ENCODE measurements around the gene SLC9A3.

The SLC9A3 gene

DNA sequence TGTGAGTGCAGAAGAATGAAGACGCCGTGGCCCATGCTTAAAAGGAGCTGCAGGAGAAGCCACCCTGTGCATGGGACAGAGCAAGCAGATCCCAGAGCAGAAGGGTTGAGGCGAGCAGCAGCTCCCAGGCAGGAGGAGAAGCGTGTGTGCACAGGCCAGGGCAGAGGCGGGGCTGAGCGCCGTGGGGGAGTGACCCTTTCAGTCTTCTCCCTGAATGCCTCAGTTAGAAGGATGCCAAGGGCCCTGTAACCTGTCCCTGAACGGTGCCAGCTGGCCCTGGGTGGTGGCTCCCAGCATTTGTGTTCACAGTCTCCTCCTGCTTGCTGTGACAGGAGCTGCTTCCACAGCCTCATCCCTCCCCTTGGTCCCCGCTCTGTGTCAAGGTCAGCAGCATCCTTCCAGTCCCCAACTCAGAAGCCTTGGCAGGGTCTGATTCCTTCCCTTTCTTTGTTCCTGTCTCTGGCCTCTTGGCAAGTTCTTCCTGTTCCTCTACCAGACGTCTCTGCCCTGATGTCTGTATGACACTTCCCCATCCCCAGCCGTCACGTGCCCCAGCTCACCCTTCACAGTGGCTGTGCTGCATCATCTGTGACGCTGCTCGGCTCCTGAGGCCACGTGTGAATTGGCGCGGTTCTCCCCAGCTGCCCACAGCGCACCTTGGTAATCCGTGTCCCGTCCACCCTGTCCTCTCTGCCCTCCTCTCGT, 76.0 kb downstream of the SLC9A3 start:
- no peaks in the 10 kb centered on the region for H3K27me3 ChIP-seq (ENCODE audit: insufficient read depth, low read length)
- 0 out of 2 replicates have a peak, but pooled peaks cover 3% of the 10 kb centered on the region for H3K4me1 ChIP-seq (ENCODE audit: insufficient read depth, low read length)
- H3K9ac ChIP-seq (ENCODE audit: low read depth, low read length), result no peak overlapping the region
- no peak overlapping the region for H3K4me3 ChIP-seq (ENCODE audit: low read length)
- peaks cover 65% of the 10 kb centered on the region for H3K36me3 ChIP-seq (ENCODE audit: insufficient read depth, low read length)
- peaks cover 4% of the 10 kb centered on the region; the same call in 1 of the 2 replicates for H3K9me3 ChIP-seq (ENCODE audit: insufficient read depth, low read depth, low read length)
- H3K27ac ChIP-seq (ENCODE audit: low read depth, low read length), result no peak overlapping the region
- WGBS, result 94% methylated on average over 21 of the region's 21 CpGs

DNA sequence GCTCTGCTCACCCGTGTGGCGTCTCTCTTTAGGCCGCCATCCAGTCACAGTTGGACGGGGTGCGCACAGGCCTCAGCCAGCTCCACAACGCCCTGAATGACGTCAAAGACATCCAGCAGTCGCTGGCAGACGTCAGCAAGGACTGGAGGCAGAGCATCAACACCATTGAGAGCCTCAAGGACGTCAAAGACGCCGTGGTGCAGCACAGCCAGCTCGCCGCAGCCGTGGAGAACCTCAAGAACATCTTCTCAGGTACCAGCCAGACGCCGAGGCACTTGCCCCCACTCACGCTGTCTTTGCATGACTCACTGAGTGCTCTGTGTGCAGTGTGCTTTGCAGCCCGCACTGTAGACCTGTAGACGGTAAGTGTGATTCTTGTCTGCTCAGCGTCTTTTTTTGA, 76.7 kb downstream of the SLC9A3 start:
- Histone ChIP-seq H3K4me3 (ENCODE audit: low read length) (no peak overlapping the region), H3K36me3 (ENCODE audit: insufficient read depth, low read length) (peaks cover 58% of the 10 kb centered on the region), H3K27ac (ENCODE audit: low read depth, low read length) (no peak overlapping the region), H3K9me3 (ENCODE audit: insufficient read depth, low read depth, low read length) (peaks cover 4% of the 10 kb centered on the region; the same call in 1 of the 2 replicates), H3K27me3 (ENCODE audit: insufficient read depth, low read length) (no peaks in the 10 kb centered on the region), H3K4me1 (ENCODE audit: insufficient read depth, low read length) (0 out of 2 replicates have a peak, but pooled peaks cover 3% of the 10 kb centered on the region), H3K9ac (ENCODE audit: low read depth, low read length) (no peak overlapping the region)
- WGBS, result 96% methylated on average over 21 of the region's 21 CpGs

- peaks cover 1% of the 10 kb centered on the region; the same call in 1 of the 2 replicates for H3K9me3 ChIP-seq (ENCODE audit: insufficient read depth, low read depth, low read length)
- 0 out of 2 replicates have a peak, but pooled peaks cover 6% of the 10 kb centered on the region for H3K4me1 ChIP-seq (ENCODE audit: insufficient read depth, low read length)
- H3K9ac ChIP-seq (ENCODE audit: low read depth, low read length), result no peak overlapping the region
- WGBS, result 83% methylated on average over 7 of the region's 7 CpGs
- no peak overlapping the region for H3K27ac ChIP-seq (ENCODE audit: low read depth, low read length)
- no peak overlapping the region for H3K4me3 ChIP-seq (ENCODE audit: low read length)
- no peaks in the 10 kb centered on the region for H3K27me3 ChIP-seq (ENCODE audit: insufficient read depth, low read length)
- peaks cover 52% of the 10 kb centered on the region for H3K36me3 ChIP-seq (ENCODE audit: insufficient read depth, low read length)
These were observed 77.4 kb downstream of the SLC9A3 start for GRCh38 chr5:446883-447263.

DNA sequence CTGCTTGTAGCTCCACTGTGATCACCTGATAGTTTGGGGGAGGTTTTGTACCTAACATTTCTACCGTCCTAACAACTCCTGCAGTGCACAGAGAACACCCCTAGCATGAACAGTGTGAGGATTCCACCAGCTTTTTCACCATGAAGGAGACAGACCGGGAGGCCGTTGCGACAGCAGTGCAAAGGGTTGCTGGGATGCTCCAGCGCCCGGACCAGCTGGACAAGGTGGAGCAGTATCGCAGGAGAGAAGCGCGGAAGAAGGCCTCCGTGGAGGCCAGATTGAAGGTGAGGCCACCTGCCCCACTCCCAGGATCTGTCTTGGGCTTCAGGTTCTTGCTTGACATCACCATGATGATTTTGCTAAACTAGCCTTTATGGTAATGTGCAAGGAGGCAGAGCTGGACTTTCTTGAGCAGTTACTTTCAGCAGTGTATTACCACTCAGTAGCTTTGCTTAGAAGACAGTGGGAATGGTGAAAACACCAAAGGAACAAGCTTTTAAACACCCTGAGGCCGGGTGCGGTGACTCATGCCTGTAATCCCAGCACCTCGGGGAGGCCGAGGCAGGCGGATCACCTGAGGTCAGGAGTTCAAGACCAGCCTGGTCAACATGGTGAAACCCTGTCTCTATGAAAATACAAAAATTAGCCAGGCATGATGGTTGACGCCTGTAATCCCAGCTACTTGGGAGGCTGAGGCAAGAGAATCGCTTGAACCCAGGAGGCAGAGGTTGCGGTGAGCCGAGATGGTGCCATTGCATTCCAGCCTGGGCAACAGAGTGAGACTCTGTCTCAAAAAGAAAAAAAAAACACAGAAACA, 78.0 kb downstream of the SLC9A3 start:
- H3K9ac ChIP-seq (ENCODE audit: low read depth, low read length), result no peak overlapping the region
- WGBS, result 95% methylated on average over 19 of the region's 19 CpGs
- H3K9me3 ChIP-seq (ENCODE audit: insufficient read depth, low read depth, low read length), result no peaks in the 10 kb centered on the region
- no peak overlapping the region for H3K27ac ChIP-seq (ENCODE audit: low read depth, low read length)
- no peaks in the 10 kb centered on the region for H3K27me3 ChIP-seq (ENCODE audit: insufficient read depth, low read length)
- H3K4me1 ChIP-seq (ENCODE audit: insufficient read depth, low read length), result 0 out of 2 replicates have a peak, but pooled peaks cover 6% of the 10 kb centered on the region
- H3K4me3 ChIP-seq (ENCODE audit: low read length), result no peak overlapping the region
- peaks cover 46% of the 10 kb centered on the region for H3K36me3 ChIP-seq (ENCODE audit: insufficient read depth, low read length)

DNA sequence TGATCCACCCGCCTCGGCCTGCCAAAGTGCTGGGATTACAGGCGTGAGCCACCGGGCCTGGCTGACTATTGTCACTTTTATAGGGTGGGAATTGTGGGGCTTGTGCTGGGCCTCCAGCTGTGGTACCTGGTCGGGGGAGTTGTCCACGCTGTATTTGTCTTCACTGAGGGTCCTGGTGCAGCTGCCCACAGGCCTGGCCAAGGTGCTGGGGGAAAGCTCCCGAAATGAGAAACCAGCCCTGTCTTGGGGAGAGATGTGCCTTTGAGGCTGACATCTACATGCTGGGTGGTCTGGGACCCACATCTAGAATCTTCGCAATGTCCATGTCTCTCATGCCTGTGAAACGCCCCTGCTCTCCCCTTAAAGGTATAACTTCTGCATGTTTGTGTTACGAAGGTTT, 78.7 kb downstream of the SLC9A3 start:
- Histone ChIP-seq H3K27me3 (ENCODE audit: insufficient read depth, low read length) (no peaks in the 10 kb centered on the region), H3K9ac (ENCODE audit: low read depth, low read length) (no peak overlapping the region), H3K9me3 (ENCODE audit: insufficient read depth, low read depth, low read length) (no peaks in the 10 kb centered on the region), H3K27ac (ENCODE audit: low read depth, low read length) (no peak overlapping the region), H3K4me3 (ENCODE audit: low read length) (no peak overlapping the region), H3K36me3 (ENCODE audit: insufficient read depth, low read length) (peaks cover 40% of the 10 kb centered on the region), H3K4me1 (ENCODE audit: insufficient read depth, low read length) (0 out of 2 replicates have a peak, but pooled peaks cover 6% of the 10 kb centered on the region)
- WGBS, result 95% methylated on average over 10 of the region's 10 CpGs

DNA sequence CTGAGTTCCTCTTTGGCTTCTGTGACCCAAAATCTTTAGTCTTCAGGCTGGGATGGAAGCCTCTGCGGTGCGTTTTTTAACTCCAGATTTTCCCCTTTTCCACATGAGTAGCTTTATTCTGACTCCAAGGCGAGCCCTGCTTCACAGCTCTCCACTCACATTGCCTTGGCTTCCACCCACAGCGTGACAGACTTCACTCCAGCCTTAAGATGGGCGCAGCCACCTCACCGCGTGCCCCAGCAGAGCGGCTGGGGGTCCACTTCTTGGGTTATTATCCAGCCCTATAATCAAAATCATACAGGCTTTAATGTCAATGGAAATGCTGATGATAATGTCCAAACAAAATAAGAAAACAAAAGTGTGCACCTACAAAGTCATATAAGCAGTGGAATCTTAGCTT, 80.0 kb downstream of the SLC9A3 start:
- Histone ChIP-seq H3K27me3 (ENCODE audit: insufficient read depth, low read length) (no peaks in the 10 kb centered on the region), H3K4me3 (ENCODE audit: low read length) (peak overlapping the region; percentile 91), H3K9ac (ENCODE audit: low read depth, low read length) (no peak overlapping the region), H3K9me3 (ENCODE audit: insufficient read depth, low read depth, low read length) (no peaks in the 10 kb centered on the region), H3K36me3 (ENCODE audit: insufficient read depth, low read length) (peaks cover 29% of the 10 kb centered on the region), H3K27ac (ENCODE audit: low read depth, low read length) (no peak overlapping the region), H3K4me1 (ENCODE audit: insufficient read depth, low read length) (0 out of 2 replicates have a peak, but pooled peaks cover 6% of the 10 kb centered on the region)
- 91% methylated on average over 8 of the region's 8 CpGs for WGBS

DNA sequence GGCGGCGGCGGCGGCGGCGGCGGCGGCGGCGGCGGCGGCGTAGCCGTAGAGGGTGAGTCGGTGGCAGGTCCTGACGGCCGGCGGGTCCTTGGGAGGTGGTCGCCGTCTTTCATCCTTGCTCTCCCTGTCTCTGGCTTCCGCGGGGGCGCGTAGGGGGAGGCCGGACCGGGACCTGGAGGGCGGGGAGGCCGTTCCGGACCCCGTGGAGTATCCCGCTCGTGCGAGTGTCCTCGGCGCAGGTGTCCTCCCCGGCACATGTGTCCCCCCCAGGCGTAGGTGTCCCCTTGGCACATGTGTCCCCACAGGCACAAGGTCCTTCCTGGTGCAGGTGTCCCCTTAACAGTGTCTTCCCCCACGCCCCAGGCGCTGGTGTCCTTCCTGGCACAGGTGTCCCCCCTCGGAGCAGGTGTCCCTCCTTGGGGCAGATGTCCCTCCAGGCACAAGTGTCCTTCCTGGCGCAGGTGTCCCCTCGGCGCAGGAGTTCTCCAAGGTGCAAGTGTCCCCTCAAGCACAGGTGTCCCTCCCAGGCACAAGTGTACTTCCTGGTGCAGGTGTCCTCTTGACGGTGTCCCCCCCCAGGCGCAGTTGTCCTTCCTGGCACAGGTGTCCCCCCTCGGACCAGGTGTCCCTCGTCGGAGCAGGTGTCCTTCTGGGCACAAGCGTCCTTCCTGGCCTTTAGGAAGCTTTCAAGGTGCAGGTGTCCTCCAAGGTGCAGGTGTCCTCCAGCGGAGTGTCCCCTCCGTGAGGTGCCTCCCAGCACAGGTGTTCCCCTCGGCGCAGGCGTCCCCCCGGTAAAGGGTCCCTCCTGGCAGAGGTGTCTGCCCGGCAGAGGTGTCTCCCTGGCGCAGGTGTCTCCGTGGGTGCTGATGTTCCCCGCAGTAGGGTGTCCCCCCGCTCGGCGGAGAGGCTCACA, 80.8 kb downstream of the SLC9A3 start:
- H3K27ac ChIP-seq (ENCODE audit: low read depth, low read length), result no peak overlapping the region
- H3K4me3 ChIP-seq (ENCODE audit: low read length), result peak overlapping the region; percentile 91
- 0 out of 2 replicates have a peak, but pooled peaks cover 6% of the 10 kb centered on the region for H3K4me1 ChIP-seq (ENCODE audit: insufficient read depth, low read length)
- peaks cover 22% of the 10 kb centered on the region for H3K36me3 ChIP-seq (ENCODE audit: insufficient read depth, low read length)
- H3K9me3 ChIP-seq (ENCODE audit: insufficient read depth, low read depth, low read length), result no peaks in the 10 kb centered on the region
- H3K27me3 ChIP-seq (ENCODE audit: insufficient read depth, low read length), result no peaks in the 10 kb centered on the region
- peak overlapping the region; percentile 62 for H3K9ac ChIP-seq (ENCODE audit: low read depth, low read length)
- 22% methylated on average over 57 of the region's 62 CpGs for WGBS

- Histone ChIP-seq H3K36me3 (ENCODE audit: insufficient read depth, low read length) (peaks cover 13% of the 10 kb centered on the region), H3K27me3 (ENCODE audit: insufficient read depth, low read length) (no peaks in the 10 kb centered on the region), H3K4me1 (ENCODE audit: insufficient read depth, low read length) (0 out of 2 replicates have a peak, but pooled peaks cover 6% of the 10 kb centered on the region), H3K9ac (ENCODE audit: low read depth, low read length) (peak within 1 kb of the TSS; percentile 83), H3K9me3 (ENCODE audit: insufficient read depth, low read depth, low read length) (no peaks in the 10 kb centered on the region), H3K4me3 (ENCODE audit: low read length) (peak within 1 kb of the TSS; percentile 91), H3K27ac (ENCODE audit: low read depth, low read length) (no peak within 1 kb of the TSS)
- WGBS, result 8% methylated on average over 72 of the region's 73 CpGs
These were observed 81.7 kb downstream of the SLC9A3 start, which contains the start of gene EXOC3 for GRCh38 chr5:442335-443238. Gene EXOC3 (plus strand): TSS chr5:443176. CDS start chr5:446206, 3,030 bp downstream.

DNA sequence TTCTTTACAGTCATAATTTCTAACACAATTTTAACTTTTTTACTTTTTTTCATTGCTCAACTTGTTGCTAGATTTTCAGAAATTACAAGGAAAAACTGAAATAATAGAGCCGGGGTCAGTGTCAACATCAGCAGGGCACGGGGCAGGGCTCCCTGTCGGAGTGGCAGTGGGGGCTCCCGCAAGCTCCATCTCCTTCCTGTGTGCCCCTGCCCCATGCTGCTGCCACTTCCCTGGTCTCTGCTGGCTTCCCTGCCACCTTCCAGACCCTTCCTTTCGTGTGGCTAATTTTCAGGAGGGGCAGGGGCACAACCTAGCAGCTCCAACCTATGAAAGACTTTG, 82.3 kb downstream of the SLC9A3 start:
- 0 out of 2 replicates have a peak, but pooled peaks cover 6% of the 10 kb centered on the region for H3K4me1 ChIP-seq (ENCODE audit: insufficient read depth, low read length)
- no peak overlapping the region for H3K27ac ChIP-seq (ENCODE audit: low read depth, low read length)
- no peaks in the 10 kb centered on the region for H3K9me3 ChIP-seq (ENCODE audit: insufficient read depth, low read depth, low read length)
- WGBS, result 90% methylated on average over 5 of the region's 5 CpGs
- no peaks in the 10 kb centered on the region for H3K27me3 ChIP-seq (ENCODE audit: insufficient read depth, low read length)
- H3K36me3 ChIP-seq (ENCODE audit: insufficient read depth, low read length), result peaks cover 7% of the 10 kb centered on the region
- H3K9ac ChIP-seq (ENCODE audit: low read depth, low read length), result no peak overlapping the region
- H3K4me3 ChIP-seq (ENCODE audit: low read length), result peak overlapping the region; percentile 91

All from HUES64 (cell line).